HG03442 (cell line): Measurements from ENCODE around the gene CERS4.
"Not testable (repeated sequence)": the region's sequence is repeated elsewhere in the genome, so short reads cannot be mapped to it uniquely, and the experiment has no call there.

Experiments used
- ATAC-seq: cut with Tn5 transposase; IDR thresholded peaks from one replicate; pipeline ENCODE4 v1.9.1; 2021; ENCODE audit warnings: mild to moderate bottlenecking, moderate library complexity; ENCODE audit not compliant: unreplicated experiment

The CERS4 gene

DNA sequence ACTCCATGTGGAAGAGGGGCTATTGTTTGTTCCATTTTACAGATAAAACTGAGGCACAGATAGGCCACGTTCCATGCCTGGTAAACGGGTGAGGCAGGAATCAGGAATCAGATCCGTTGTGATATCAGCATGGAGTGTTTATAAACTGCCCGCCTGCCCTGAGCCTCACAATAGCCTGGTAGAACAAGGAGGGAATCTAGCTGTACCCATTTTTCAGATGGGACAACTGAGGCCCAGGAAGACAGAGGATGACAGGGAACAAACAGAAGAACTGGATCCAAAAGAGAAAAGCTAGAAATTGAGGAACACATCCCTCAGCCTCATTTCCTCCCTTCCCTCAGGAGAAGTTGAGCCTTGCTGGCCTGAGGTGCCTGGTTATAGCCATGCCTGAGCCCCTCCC lies 32.5 kb downstream of the CERS4 start:
- ATAC-seq: no peak

DNA sequence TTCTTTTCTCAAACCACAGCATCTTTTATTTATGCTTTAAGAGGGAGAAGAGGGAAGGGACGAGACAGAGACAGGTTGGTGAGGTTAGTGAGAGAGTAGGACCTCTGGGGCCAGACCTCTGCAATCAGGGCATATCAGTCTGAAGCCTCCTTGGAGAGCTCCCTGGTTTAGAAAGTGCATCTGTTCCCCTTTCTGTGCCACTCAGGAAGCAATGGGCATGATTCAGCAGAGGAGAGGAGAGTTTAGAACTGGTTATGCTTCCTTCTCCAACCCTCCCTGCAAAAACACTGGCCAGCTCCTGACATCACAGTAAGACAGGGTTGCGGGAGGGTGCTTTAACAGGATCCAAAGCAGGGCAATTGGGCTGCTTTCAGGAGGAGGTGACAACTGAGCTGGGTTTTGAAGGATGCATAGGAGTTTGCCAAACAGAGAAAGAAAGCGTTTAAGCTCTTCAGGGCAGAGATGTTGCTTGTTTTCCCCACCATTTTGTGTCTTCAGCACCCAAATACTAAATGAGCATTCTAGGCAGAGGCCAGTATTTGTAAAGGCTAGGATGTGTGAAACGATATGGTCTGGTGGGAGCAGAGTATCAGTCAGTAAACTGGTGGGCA lies 33.1 kb downstream of the CERS4 start:
- no peak for ATAC-seq

DNA sequence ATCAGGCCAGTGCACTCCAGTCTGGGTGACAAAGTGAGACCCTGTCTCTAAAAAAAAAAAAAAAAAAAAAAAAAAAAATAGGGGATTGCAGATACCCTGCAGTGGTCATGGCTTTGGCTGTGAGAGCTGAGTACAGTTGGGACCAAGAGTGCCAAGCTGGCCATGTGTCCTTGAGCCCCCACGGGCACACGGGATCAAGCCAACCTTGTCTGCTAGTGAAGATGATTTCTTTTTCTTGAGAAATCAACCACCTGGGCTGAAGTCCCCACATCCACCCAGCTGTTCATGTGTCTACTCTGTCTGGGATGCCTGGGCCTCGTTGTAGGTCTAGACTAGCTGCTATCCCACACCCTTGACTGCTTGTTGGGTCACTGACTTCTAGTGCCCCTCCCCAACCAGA lies 34.0 kb downstream of the CERS4 start:
- no peak for ATAC-seq

DNA sequence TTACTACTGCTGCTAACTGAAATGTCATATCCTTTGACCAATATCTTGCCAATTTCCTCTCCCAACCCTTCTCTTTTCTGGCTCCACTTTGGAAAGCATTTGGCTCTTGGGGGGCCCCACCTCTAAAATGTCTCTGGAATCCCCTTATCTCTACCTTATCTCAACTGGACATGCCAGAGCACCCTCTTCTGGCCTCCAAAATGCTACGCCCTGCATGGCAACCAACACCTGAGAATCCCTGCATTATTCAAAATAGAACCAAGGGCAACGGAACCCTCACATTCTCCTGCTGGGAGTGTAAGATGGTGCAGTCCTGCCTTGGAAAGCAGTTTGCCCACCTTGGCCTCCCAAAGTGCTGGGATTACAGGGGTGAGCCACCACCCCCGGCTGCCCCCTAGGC lies 35.3 kb downstream of the CERS4 start:
- no peak for ATAC-seq

DNA sequence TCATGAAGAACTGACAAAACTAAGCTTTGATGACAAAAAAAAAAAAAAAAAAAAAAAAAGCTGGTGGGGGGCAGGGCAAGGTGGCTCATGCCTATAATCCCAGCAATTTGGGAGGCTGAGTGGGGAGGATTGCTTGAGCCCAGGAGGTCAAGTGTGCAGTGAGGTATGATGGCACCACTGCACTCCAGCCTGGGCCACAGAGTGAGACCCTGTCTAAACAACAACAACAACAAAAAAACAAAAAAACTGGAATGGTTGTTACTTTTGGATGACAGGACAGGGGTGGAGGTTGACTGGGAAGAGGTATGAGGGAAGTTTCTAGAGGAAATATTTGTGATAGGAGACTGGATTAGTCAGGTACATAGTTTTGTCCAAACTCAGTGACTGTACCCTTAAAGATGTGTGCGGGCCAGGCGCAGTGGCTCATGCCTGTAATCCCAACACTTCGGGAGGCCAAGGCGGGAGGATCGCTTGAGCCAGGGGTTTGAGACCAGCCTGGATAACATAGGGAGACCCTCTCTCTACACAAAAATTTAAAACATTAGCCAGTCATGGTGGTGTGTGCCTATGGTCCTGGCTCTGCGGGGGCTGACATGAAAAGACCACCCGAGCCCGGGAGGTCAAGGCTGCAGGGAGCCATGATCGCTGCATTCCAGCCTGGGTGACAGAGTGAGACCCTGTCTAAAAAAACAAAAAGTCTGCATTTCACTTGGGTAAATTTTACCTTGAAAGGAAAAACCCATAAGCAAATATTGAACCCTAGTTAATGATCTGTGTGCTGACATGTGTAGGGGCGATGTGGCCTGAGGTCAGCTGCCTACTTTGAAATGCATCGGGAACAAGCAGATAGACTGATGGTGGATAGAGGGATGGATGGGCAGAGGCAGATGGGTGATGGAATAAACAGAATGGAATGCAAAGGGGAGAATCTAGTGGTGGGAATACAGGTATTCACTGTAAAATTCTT lies 37.0 kb downstream of the CERS4 start:
- no peak for ATAC-seq

DNA sequence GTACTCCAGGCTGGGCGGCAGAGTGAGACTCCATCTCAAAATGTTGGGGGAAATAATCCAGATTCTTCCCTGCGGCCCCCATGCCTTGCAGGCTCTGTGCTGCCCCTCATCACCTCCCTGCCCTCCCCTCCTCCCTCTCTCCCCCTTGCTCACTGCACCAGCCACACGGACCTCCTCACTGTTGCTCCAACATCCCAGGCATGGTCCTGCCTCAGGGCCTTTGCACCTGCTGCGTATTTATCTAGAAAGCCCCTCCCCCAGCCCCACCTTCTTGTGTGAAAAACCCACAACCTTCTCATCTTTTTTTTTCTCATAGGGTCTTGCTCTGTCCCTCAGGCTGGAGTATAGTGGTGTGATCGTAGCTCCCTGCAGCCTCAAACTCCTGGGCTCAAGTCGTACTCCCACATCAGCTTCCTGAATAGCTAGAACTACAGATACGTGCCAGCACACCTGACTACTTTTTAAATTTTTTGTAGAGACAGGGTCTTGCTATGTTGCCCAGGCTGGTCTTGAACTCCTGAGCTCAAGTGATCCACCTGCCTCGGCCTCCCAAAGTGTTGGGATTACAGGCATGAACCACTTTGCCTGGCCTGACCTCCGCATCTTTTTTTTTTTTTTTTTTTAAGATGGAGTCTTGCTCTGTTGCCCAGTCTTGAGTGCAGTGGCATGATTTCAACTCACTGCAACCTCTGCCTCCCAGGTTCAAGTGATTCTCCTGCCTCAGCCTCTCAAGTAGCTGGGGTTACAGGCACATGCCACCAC lies 38.1 kb downstream of the CERS4 start:
- not testable (repeated sequence) for ATAC-seq

DNA sequence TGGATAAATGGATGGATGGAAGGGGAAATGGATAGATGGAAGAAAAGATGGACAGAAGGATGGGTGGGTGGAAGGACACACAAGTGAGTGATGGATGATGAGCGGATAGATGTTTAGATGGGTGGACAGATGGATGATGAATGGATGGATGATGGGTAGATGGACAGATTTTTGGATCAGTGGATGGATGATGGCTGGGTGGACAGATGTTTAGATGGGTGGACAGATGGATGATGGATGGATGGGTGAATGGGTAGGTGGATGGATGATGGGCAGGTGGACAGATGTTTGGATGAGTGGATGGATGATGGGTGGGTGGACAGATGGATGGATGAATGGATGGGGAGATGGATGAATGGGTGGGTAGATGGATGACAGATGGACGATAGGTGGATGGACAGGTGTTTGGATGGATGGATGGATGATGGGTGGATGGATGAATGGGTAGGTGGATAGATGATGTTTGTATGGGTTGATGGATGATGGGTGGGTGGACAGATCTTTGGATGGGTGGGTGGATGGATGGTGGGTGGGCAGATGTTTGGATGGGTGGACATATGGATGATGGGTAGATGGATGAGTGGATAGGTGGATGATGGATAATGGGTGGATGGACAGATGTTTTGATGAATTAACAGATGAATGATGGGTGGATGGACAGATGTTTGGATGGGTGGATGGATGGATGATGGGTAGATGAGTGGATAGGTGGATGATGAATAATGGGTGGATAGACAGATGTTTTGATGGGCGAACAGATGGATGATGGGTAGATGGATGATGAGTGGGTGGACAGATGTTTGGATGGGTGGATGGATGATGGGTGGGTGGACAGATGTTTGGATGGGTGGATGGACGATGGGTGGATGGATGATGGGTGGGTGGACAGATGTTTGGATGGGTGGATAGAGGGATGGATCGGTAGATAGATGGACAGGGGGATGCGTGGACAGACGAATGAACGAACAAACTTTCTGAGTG lies 39.5 kb downstream of the CERS4 start:
- no peak for ATAC-seq

DNA sequence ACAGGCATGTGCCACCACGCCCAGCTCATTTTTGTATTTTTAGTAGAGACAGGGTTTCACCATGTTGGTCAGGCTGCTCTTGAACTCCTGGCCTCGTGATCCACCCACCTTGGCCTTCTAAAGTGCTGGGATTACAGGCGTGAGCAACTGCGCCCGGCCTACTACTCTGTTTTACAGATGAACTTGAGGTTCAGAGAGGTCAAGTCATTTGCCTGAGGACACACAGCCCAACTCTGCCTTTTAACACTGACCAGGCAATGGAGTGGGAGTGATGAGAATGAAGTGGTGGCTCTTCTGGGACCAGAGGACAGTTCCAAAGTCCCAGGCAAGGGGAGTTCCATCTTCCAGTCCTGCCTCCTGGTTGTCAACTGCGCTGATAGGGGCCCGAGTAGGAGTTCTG lies 41.4 kb downstream of the CERS4 start:
- no peak for ATAC-seq

DNA sequence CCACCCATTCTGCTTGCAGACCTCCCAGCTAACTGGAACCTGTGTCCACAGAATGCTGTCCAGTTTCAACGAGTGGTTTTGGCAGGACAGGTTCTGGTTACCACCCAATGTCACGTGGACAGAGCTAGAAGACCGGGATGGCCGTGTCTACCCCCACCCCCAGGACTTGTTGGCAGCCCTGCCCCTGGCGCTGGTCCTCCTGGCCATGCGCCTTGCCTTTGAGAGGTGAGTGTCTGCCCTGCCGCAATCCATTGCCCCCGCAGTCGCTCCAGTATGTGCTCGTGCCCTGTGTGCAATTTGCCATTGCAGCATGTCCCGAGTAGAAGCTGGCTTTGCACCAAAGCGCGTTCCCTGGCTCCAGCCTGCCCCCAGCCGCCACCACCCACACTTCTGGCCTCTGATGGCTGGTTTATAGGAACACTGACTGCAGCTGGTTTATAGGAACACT lies 41.9 kb downstream of the CERS4 start:
- no peak for ATAC-seq

DNA sequence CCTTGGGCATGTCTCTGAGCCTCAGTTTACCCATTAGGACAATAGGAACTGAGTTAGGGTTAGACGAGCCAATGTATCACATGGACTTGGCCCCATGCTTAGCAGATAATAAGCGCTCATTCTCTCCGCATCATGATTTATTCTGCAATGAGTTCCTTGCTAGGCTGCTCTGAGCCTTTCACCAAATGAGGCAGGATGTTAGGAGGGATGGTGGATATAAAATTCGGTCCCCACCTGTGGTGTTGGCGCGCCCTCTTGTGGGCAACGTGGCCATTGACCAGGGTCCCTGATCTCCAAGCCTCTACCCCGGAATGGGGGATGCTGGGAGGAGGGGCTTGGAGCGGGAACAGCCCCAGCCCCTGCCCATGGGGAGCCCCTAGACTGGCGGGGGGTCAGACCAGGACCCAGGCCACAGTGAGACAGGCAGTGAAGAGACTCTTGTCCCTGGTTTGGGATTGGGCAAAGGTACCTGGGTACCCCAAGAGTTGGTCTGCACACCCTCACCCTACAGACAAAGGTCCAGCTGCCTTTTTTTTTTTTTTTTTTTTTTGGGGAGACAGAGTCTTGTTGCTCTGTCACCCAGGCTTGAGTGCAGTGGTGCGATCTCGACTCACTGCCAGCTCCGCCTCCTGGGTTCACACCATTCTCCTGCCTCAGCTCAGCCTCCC lies 43.9 kb downstream of the CERS4 start:
- ATAC-seq: no peak

DNA sequence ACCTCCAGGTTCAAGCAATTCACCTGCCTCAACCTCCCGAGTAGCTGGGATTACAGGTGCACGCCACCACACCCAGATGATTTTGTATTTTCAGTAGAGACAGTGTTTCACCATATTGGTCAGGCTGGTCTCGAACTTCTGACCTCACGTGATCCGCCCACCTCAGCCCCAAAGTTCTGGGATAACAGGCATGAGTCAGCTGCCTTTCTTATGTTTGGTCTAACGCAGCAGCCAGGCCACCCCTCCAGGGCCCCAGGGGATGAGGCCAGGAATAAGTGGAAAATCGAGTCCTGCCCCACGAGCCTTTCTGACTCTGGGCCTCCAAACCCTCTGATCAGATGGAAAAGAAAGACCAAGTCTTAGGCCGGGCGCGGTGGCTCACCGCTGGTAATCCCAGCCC lies 44.5 kb downstream of the CERS4 start:
- no peak for ATAC-seq

DNA sequence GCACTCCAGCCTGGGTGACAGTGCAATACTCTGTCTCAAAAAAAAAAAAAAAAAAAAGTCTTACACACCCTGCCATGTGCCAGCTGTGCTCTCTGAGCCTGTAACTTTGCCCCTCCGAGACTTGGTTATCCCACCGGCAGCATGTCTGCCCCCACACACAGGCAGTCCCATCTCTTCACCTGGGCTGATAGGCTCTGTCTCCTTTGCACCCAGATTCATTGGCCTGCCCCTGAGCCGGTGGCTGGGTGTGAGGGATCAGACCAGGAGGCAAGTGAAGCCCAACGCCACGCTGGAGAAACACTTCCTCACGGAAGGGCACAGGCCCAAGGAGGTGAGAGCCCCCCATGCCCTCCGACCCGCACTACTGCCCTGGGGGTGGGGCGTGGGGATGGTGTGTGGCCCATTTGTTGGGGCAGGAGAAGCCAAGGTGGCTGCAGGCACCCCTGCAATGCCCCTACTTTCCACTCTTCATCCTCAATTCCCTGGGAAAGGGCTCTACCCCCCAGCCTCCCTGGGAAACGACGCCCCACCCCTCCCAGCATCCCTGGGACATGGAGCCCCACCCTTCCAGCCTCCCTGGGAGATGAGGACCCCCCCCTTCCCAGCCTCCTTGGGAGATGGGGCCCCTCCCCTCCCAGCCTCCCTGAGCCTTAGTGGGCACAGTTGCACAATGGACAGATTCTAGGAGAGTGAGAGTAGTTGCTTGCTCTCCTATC lies 45.3 kb downstream of the CERS4 start:
- no peak for ATAC-seq

DNA sequence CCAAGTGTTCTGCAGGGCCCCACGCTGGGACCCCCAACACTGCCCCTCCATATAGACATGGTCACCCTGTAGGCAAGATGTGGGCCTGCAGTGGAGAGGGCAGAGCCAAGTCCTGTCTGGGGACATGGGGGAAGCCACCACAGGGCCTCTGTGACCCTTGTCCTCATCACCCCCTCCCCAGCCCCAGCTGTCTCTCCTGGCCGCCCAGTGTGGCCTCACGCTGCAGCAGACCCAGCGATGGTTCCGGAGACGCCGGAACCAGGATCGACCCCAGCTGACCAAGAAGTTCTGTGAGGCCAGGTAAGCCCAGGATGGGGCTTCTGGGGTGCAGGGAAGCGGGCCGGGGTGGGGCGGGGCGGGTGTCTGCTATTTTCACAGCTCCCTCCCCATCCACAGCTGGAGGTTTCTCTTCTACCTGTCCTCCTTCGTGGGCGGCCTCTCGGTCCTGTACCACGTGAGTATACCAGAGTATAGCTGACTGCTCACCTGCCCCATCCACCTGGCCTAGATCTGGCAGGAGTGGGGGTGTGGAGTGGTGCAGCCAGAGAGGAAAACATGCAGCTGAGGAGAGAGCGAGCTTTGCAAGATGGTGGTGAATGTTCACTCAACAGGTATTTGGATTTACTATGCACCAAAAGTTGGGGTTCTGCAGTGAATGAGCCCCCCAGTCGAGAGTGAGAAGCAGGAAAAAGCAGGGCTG lies 46.4 kb downstream of the CERS4 start:
- no peak for ATAC-seq

DNA sequence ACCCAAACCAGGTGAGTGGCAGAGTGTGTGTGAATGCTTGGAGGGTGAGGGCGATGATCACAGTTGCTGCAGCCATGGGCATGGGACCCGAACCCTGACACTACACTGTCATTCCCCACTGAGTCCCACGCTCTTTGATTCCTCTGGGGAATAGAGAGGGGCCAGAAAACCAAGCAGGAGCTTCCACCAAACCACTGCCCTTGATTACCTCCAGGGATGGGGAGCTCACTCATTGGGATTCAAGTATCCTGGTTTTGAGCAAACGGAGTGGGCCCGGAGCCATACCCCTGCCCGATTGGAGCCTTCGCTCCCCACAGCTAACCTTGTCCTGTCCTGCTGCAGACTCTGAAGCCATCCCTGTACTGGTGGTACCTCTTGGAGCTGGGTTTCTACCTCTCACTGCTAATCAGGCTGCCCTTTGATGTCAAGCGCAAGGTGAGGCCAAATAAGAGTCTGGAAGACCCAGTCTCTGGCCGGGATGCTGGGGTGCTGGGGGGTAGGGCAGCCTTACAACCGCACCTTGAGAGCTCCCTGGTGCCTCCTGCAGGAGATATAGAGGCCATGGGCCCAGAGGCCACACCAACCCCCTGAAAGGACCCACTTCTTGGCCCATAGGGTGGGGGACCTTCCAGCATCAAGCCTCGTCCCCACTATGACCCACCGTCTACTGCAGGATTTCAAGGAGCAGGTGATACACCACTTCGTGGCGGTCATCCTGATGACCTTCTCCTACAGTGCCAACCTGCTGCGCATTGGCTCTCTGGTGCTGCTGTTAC lies 47.3 kb downstream of the CERS4 start:
- no peak for ATAC-seq

DNA sequence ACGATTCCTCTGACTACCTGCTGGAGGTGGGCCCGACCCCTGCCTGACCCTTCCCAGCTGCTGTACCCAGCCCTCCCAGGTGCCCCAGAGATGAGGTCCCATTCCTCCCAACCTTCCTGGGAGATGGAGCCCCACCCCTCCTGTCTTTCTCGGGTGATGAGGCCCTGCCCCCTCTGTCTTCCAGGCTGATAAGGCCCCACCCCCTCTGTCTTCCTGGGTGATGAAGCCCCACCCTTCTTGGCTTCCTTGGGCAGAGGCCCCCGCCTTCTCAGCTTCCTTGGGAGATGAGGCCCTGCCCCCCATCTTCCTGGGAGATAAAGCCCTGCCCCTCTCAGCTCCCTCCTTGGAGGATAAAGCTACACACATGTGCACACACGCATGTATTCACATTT lies 47.9 kb downstream of the CERS4 start:
- ATAC-seq: no peak

DNA sequence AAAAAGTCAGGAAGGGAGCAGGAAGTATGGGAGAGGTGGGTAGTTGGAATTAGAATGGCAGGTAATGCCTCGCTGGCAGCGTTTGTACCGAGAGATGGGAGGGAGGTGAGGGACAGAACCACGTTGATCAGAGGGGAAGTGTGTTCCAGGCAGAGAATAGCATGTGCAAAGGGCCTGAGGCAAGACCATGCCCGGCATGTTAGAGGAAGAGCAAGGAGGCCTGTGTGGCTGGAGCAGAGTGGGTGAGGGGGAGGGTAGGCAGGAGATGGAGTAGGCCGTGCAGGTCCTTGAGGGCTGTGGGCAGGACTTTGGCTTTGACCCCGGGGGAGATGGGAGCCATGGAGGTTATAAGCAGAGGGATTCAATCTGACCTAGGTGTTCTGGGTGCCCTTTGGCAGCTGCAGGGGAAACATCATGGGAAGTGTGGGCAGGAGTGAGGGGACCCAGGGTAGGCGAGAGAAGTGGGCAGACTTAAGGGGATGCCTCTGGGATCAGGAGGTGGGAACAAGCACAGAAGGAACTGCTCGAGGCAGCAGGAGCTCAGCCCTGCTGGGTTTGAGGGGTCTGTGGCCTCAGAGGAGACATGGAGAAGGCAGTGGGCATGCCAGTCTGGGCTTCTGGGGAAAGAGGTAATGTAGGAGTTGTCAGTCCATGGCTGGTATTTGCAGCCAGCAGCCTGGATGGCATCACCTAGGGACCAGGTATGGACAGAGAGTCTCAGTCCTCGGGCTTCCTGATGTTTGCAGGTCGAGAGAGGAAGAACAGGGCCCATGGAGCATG lies 50.2 kb downstream of the CERS4 start:
- no peak for ATAC-seq

DNA sequence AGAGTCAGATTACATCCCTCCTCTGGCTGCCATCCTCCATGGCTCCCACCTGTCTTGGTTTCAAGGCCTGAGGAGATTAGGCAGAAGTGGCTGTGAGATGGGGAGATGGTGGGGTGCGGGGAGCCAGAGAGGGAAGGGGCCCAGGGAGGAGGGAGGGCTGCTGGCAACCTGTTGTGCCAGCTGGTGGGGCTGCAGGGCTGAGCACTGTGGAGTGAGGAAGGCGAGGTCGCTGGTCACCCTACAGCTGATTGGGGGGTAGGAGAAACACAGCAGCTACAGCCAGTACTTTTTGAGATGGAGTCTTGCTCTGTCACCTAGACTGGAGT lies 50.7 kb downstream of the CERS4 start:
- ATAC-seq: no peak
